AG09319 (cell line): ENCODE data around the gene N4BP2L2.

Experiments used
- DNase-seq: peaks from one replicate; pipeline ENCODE4 v3.0.0-alpha.2; 2010; ENCODE audit warnings: low read depth; ENCODE audit errors: extremely low read depth
- TF ChIP-seq, protein P1 (sequence below): IDR thresholded peaks from 2 replicates; pipeline ENCODE4 v1.5.1; 2011; ENCODE audit warnings: low read depth, mild to moderate bottlenecking, inconsistent platforms, low read length, moderate library complexity

Gene N4BP2L2

DNA sequence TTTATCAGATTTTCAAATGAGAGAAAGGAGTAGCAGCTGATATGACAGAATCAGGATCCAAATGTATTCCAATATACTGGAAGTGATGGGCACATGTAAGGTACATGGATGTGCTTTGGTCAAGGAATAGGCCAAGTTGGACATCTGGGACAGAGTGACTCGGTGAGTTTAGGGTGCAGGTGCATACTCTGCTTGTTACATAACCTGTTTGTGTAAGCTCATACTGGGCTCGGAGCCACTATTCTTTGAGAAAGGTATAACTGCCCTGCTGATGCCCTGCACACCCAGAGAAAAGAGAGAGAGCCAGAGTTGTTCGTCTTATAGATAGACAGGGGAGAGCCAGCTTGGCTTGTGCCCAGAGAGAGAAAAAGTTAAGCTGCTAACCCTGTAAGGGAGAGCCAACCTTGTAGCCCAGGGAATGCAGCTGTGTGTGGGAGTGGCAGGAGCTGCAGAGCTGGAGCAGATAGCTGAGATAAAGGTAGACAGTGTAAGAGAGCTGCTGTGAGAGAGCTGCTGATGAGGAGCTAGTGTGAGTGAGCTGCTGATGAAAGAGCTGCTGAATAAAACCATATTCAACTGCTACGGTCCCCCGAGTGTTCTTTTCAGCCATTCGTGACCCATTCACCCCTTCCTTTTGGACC, 70.0 kb downstream of the N4BP2L2 start:
- TF ChIP-seq, protein P1, sequence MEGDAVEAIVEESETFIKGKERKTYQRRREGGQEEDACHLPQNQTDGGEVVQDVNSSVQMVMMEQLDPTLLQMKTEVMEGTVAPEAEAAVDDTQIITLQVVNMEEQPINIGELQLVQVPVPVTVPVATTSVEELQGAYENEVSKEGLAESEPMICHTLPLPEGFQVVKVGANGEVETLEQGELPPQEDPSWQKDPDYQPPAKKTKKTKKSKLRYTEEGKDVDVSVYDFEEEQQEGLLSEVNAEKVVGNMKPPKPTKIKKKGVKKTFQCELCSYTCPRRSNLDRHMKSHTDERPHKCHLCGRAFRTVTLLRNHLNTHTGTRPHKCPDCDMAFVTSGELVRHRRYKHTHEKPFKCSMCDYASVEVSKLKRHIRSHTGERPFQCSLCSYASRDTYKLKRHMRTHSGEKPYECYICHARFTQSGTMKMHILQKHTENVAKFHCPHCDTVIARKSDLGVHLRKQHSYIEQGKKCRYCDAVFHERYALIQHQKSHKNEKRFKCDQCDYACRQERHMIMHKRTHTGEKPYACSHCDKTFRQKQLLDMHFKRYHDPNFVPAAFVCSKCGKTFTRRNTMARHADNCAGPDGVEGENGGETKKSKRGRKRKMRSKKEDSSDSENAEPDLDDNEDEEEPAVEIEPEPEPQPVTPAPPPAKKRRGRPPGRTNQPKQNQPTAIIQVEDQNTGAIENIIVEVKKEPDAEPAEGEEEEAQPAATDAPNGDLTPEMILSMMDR: no peak
- no peak for DNase-seq

DNA sequence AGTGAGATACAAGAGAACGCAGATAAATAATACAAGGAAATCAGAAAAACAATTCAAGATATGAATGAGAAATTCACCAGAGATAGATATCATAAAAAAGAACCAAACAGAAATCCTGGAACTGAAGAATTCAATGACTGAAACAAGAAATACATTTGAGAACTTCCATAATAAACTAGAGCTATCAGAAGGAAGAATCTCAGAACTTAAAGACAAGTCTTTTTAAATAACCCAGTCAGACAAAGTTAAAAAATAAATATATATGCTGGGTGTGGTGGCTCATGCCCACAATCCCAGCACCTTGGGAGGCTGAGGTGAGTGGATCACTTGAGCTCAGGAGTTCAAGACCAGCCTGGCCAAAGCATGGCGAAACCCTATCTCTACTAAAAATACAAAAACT, 82.0 kb downstream of the N4BP2L2 start:
- no peak for DNase-seq
- TF ChIP-seq, protein P1: no peak

DNA sequence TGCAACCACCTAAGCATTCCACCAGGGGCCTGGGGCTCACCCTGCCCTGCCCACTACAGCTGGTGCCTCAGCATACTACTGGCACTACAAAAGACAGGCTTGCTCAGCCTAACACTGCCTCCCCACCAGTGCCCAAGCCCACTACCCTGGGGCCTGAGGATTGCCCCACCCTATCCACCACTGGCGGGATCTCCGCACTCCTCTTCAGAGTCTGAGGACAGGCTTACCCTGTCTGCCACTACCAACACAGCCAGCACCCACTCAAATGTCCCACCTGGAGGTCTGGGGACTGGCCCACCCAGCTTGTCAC, 83.0 kb downstream of the N4BP2L2 start:
- TF ChIP-seq, protein P1: no peak
- no peak for DNase-seq

DNA sequence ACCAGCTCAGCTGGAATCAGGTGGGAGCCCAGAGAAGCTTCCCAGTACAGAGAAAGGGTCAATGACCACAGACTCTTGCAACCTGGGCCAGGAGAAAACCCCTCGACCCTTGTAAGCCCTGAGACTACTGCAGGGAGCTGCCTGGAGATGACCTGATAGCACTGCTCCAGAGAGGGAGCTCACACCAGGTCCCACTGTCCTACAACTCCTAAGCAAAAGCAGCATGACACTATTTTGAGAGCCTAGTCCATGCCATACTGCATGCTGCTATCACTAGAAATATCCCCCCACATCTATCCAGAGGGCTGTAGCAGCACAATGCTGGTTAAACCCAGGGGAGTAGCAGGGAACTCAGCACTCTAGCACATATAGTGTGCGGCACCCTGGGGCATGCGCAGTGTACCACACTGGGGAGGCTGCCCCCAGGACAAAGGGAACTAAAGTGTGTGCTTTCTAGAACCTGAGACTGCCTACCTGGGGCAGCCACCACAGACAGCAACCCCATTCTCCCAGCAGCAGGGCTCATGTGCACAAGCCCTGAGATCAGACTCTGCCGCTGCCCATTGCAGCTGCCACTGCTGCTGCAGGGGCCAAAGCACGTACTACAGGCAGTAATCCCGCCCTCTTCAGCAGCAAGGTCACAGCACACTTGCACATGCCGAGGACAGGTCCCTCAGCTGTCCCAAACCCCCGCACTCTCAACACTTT, 83.6 kb downstream of the N4BP2L2 start:
- DNase-seq: no peak
- TF ChIP-seq, protein P1: no peak

DNA sequence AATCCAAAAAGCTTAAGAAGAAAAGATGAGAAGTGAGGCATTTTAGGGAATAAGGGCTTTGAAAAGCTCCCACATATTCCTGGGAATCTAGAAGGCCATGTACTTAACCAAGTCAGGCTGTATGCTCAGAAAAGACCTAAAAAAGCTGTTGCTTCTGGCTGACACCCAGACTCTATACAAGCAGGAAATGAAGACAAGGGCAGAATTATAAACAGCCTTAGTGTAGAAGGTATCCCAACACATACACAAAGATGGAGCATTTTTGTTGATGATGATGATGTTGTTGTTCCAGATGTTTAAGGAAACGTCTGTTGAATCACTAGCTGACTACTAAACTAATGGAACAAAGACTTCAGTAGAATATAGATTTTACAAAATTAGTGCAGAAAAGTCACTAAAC, 84.6 kb downstream of the N4BP2L2 start:
- no peak for DNase-seq
- TF ChIP-seq, protein P1: no peak

DNA sequence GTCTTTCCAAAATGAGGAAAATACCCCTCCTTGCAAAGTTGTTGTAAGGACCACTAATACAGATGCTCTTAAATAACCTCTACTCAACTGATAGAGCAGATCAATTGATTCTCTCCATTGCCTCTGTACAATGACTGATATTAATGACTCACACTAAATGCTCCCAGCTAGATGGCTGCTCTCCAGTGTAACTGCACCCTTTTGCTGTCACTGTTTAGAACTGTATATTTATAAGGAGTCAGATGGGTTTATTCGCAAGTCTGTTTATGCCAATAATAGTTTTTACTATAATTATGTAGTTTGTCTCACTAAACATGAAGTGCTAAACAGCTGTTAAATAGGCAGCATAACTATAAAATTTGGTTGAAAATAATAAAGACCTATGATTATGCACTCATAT, 89.6 kb downstream of the N4BP2L2 start:
- TF ChIP-seq, protein P1: no peak
- DNase-seq: no peak

DNA sequence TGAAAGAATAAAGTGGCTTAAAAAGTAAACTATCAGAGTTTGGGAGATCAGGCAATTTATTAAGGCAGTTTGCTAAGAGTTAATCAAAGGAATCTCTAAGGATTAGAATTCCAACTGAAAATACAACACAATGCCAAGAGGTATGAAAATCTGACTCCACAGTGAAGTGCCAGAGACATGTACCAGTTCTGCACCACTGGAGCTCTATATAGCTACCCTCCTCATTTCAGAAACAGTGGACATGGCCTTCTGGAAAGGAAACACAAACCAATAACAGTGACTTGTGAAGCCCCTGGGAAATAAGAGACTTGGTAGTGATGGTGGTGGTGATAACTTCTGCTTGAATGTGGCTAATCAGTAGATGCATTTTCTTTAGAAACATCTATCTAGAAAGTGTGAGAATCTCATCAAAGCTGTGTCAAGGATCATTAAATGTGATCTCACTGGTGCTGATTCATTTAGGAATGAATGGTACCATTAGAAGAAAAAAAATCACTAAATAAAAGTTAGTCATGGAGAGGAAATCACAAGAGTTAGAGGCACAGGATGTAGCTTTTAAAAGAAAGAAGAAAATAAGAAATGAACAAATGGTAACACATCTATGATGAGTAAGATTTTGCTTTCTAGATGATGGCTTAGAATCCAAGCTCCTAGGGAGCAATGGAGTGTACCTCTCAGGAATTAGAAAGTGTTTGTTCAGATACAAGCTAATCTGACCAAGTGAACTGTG, 90.5 kb downstream of the N4BP2L2 start:
- TF ChIP-seq, protein P1: no peak
- no peak for DNase-seq
